Astrocyte (in vitro differentiated cells and primary cell): ENCODE measurements around the gene CRELD2. TPM values are rescaled to one million over a fixed set of nuclear protein-coding genes. Genes with fewer than 3 reads are reported as not detected.

Experiments
- DNase-seq: peaks from one replicate; pipeline ENCODE4 v3.0.0-alpha.2; 2010; ENCODE audit warnings: low read depth
- FAIRE-seq: peaks from 2 replicates; lab custom pipeline; 2011; peaks lifted over from hg19 to GRCh38; lab: Jason Lieb, UNC
- H2AFZ ChIP-seq: 2 replicates; pipeline ENCODE4 v1.6.0; 2012; ENCODE audit warnings: low read depth, low read length, inconsistent platforms
- H3K27ac ChIP-seq: 2 replicates; pipeline ENCODE4 v1.5.1; 2011; ENCODE audit warnings: low read depth, low read length, inconsistent platforms
- H3K27me3 ChIP-seq: 2 replicates; pipeline ENCODE4 v1.6.0; 2011; ENCODE audit warnings: low read length, inconsistent platforms; ENCODE audit not compliant: insufficient read depth
- H3K36me3 ChIP-seq: 2 replicates; pipeline ENCODE4 v1.5.1; 2011; ENCODE audit warnings: low read length, inconsistent platforms; ENCODE audit not compliant: insufficient read depth
- H3K4me1 ChIP-seq: 2 replicates; pipeline ENCODE4 v1.5.1; 2011; ENCODE audit warnings: low read length, inconsistent platforms; ENCODE audit not compliant: insufficient read depth
- H3K4me2 ChIP-seq: 2 replicates; pipeline ENCODE4 v1.6.0; 2012; ENCODE audit warnings: low read length, inconsistent platforms
- H3K4me3 ChIP-seq: 2 replicates; pipeline ENCODE4 v1.5.1; 2011; ENCODE audit warnings: low read depth, mild to moderate bottlenecking, low read length, inconsistent platforms; ENCODE audit not compliant: insufficient read depth
- H3K79me2 ChIP-seq: 2 replicates; pipeline ENCODE4 v1.6.0; 2012; ENCODE audit warnings: mild to moderate bottlenecking, low read length, inconsistent platforms; ENCODE audit not compliant: insufficient read depth
- H3K9ac ChIP-seq: 2 replicates; pipeline ENCODE4 v1.6.0; 2012; ENCODE audit warnings: mild to moderate bottlenecking, low read length, inconsistent platforms
- H3K9me3 ChIP-seq: 2 replicates; pipeline ENCODE4 v1.5.1; 2012; ENCODE audit warnings: low read depth, mild to moderate bottlenecking, low read length, inconsistent platforms; ENCODE audit not compliant: insufficient read depth
- H4K20me1 ChIP-seq: 2 replicates; pipeline ENCODE4 v1.6.0; 2012; ENCODE audit warnings: low read length, inconsistent platforms; ENCODE audit not compliant: insufficient read depth
- H3K27ac Mint-ChIP-seq: one replicate; pipeline ENCODE4 v1.8.0; 2021; ENCODE audit warnings: mild to moderate bottlenecking, mixed read lengths; ENCODE audit not compliant: unreplicated experiment
- H3K27me3 Mint-ChIP-seq: one replicate; pipeline ENCODE4 v1.8.0; 2021; ENCODE audit warnings: low read depth, mixed read lengths; ENCODE audit not compliant: unreplicated experiment
- H3K36me3 Mint-ChIP-seq: one replicate; pipeline ENCODE4 v1.8.0; 2021; ENCODE audit warnings: low read depth, mixed read lengths; ENCODE audit not compliant: unreplicated experiment
- H3K4me1 Mint-ChIP-seq: one replicate; pipeline ENCODE4 v1.8.0; 2021; ENCODE audit warnings: low read depth, mixed read lengths; ENCODE audit not compliant: unreplicated experiment
- H3K4me3 Mint-ChIP-seq: one replicate; pipeline ENCODE4 v1.8.0; 2021; ENCODE audit warnings: mild to moderate bottlenecking, moderate library complexity, mixed read lengths; ENCODE audit not compliant: unreplicated experiment
- H3K9me3 Mint-ChIP-seq: one replicate; pipeline ENCODE4 v1.8.0; 2021; ENCODE audit warnings: mild to moderate bottlenecking, mixed read lengths; ENCODE audit not compliant: unreplicated experiment
- CTCF ChIP-seq: IDR thresholded peaks from 2 replicates; pipeline ENCODE4 v1.5.1; 2011; ENCODE audit warnings: low read depth, mild to moderate bottlenecking, inconsistent platforms, low read length, moderate library complexity; ENCODE audit not compliant: insufficient read depth
- EZH2 ChIP-seq: IDR thresholded peaks from 2 replicates; pipeline ENCODE4 v1.6.1; 2012; ENCODE audit warnings: mild to moderate bottlenecking, low read length, inconsistent platforms; ENCODE audit not compliant: insufficient read depth
- total RNA-seq: library from RNA; stranded (reverse); gene quantifications from 2 replicates; pipeline ENCODE4 v1.2.1, GENCODE V29; 2021

The CRELD2 gene
- total RNA-seq, 1 donor from 2014 or later, result 49.6 TPM

GRCh38 chr22:49968313-49968830, 49.9 kb downstream of the CRELD2 start:
- peaks cover 2% of the 10 kb centered on the region for H3K9me3 Mint-ChIP-seq
- no peak overlapping the region for H3K27ac Mint-ChIP-seq
- peaks cover 2% of the 10 kb centered on the region for H3K27me3 Mint-ChIP-seq
- TF ChIP-seq CTCF, result no peak
- TF ChIP-seq EZH2, result no peak
- no peak overlapping the region for H3K4me3 Mint-ChIP-seq
- no peak overlapping the region for H2AFZ ChIP-seq
- peaks cover 7% of the 10 kb centered on the region for H3K36me3 Mint-ChIP-seq
- H3K4me1 ChIP-seq, result peaks cover 24% of the 10 kb centered on the region
- H3K27ac ChIP-seq, result no peak overlapping the region
- no peaks in the 10 kb centered on the region for H3K9me3 ChIP-seq
- peaks cover 41% of the 10 kb centered on the region for H4K20me1 ChIP-seq
- peaks cover 8% of the 10 kb centered on the region for H3K4me1 Mint-ChIP-seq
- no peak overlapping the region for H3K4me3 ChIP-seq
- H3K79me2 ChIP-seq, result peaks cover 15% of the 10 kb centered on the region
- H3K36me3 ChIP-seq, result no peaks in the 10 kb centered on the region
- no peak overlapping the region for H3K9ac ChIP-seq
- H3K27me3 ChIP-seq, result no peaks in the 10 kb centered on the region
- no peak overlapping the region for H3K4me2 ChIP-seq
- no peak for DNase-seq
- no peak for FAIRE-seq

GRCh38 chr22:49968831-49969661, 50.6 kb downstream of the CRELD2 start:
- peaks cover 5% of the 10 kb centered on the region for H3K4me1 Mint-ChIP-seq
- Histone ChIP-seq H3K9ac (no peak overlapping the region), H3K4me3 (no peak overlapping the region), H3K4me2 (no peak overlapping the region), H2AFZ (no peak overlapping the region), H3K27ac (no peak overlapping the region), H3K36me3 (no peaks in the 10 kb centered on the region), H3K79me2 (peaks cover 8% of the 10 kb centered on the region), H3K27me3 (no peaks in the 10 kb centered on the region), H4K20me1 (peaks cover 34% of the 10 kb centered on the region), H3K4me1 (peaks cover 17% of the 10 kb centered on the region), H3K9me3 (no peaks in the 10 kb centered on the region)
- no peak overlapping the region for H3K4me3 Mint-ChIP-seq
- peaks cover 2% of the 10 kb centered on the region for H3K9me3 Mint-ChIP-seq
- no peak for FAIRE-seq
- TF ChIP-seq EZH2 (no peak), CTCF (no peak)
- no peak overlapping the region for H3K27ac Mint-ChIP-seq
- peaks cover 5% of the 10 kb centered on the region for H3K36me3 Mint-ChIP-seq
- peaks cover 2% of the 10 kb centered on the region for H3K27me3 Mint-ChIP-seq
- no peak for DNase-seq
